HUES6 (cell line): Measurements from ENCODE around the gene SGTA.
"Not testable (repeated sequence)": the region's sequence is repeated elsewhere in the genome, so short reads cannot be mapped to it uniquely, and the experiment has no call there.

Experiments used
- H3K27ac ChIP-seq: 2 replicates; pipeline ENCODE4 v1.7.0; 2013; ENCODE audit warnings: low read depth, mild to moderate bottlenecking, low read length, inconsistent platforms
- H3K27me3 ChIP-seq: 2 replicates; pipeline ENCODE4 v1.6.1; 2013; ENCODE audit warnings: low read length; ENCODE audit not compliant: control insufficient read depth, insufficient read depth
- H3K36me3 ChIP-seq: 2 replicates; pipeline ENCODE4 v1.6.1; 2013; ENCODE audit warnings: low read length; ENCODE audit not compliant: control insufficient read depth, insufficient read depth
- H3K4me1 ChIP-seq: 2 replicates; pipeline ENCODE4 v1.6.1; 2013; ENCODE audit warnings: low read length; ENCODE audit not compliant: control insufficient read depth, insufficient read depth
- H3K4me3 ChIP-seq: 2 replicates; pipeline ENCODE4 v1.5.1; 2013; ENCODE audit warnings: low read depth, low read length
- H3K9ac ChIP-seq: one replicate; pipeline ENCODE4 v1.6.1; 2013; ENCODE audit warnings: mild to moderate bottlenecking, low read length
- H3K9me3 ChIP-seq: 2 replicates; pipeline ENCODE4 v1.6.1; 2013; ENCODE audit warnings: low read depth, low read length; ENCODE audit not compliant: control insufficient read depth, insufficient read depth

SGTA gene

DNA sequence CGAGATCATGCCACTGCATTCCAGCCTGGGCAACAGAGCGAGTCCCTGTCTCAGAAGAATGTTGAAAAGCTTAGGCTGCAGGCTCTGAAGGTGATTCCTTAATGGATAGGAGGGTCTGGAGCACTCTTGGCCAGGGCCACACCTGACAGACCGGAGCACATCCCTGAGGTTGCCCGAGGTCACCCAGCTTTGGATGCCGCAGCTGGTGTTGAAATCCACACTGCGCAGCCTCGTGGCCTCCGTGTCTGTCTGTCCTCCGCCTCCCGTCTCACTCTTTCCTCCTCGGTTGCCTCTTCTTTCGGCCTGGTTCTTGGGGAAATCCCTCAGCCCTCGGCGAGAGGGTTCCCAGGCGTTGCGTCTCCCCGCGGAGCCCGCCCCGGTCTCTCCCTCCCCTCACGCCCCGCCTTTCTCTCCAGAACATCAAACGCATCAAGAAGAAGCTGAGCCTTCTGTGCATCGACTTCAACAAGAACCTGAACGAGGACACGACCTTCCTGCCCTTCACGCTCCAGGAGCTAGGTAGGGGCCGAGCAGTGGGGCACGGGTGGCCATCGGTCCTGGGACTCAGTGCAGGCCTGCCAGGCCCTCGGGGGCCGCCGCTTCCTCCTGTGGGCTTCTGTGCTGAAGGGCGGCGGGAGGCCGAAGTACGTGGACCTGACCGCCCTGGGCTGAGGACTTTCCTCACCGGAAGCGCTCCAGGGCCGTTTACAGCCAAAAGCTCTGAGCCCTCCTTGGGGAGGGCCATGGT, 16.4 kb upstream of the SGTA start:
- no peak overlapping the region for H3K4me3 ChIP-seq
- no peaks in the 10 kb centered on the region for H3K27me3 ChIP-seq
- H3K9ac ChIP-seq: no peak overlapping the region
- H3K9me3 ChIP-seq: no peaks in the 10 kb centered on the region
- H3K27ac ChIP-seq: no peak overlapping the region
- H3K36me3 ChIP-seq: peaks cover 90% of the 10 kb centered on the region
- no peaks in the 10 kb centered on the region for H3K4me1 ChIP-seq

DNA sequence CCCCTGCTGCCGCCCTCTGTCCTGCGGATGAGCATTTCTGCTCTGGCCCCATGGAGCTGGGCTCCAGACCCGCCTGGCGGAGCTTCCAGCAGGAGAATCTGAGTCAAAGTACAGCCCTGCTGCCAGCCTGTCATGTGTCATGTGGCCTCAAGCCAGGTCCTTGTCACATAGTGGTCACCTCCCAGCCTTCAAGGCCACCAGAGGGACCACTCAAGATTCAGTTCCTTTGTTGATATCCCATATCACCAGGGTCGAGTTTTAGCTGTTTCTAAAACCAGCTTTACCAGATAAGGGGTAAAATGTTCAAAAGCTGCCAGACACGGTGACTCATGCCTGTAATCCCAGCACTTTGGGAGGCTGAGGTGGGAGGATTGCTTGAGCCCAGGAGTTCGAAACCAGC, 15.7 kb upstream of the SGTA start:
- Histone ChIP-seq H3K9ac (no peak overlapping the region), H3K9me3 (no peaks in the 10 kb centered on the region), H3K36me3 (peaks cover 91% of the 10 kb centered on the region), H3K4me3 (no peak overlapping the region), H3K27ac (no peak overlapping the region), H3K27me3 (no peaks in the 10 kb centered on the region), H3K4me1 (no peaks in the 10 kb centered on the region)

DNA sequence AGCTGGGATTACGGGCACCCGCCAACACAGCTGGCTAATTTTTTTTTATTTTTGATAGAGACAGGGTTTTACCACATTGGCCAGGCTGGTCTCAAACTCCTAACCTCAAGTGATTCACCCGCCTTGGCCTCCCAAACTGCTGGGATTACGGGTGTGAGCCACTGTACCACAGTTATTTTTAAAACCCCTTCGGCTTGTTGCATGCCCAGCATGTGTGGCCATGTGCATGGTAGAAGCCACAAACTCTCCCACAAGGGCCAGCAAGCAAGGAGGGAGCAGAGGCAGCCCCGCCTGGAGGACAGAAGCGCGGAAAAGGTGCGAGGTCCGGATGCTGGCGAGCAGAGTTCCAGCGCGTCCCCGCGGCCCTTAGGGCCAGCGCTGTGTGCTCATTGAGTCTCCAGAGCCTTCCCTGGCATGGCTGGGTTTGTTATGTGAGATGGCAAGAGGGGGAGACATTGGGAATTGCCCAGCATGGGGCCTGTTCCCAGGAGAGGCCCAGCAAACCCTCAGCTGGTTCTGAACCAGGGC, 15.1 kb upstream of the SGTA start:
- H3K27me3 ChIP-seq: no peaks in the 10 kb centered on the region
- no peaks in the 10 kb centered on the region for H3K4me1 ChIP-seq
- H3K9me3 ChIP-seq: no peaks in the 10 kb centered on the region
- no peak overlapping the region for H3K4me3 ChIP-seq
- no peak overlapping the region for H3K27ac ChIP-seq
- H3K9ac ChIP-seq: no peak overlapping the region
- peaks cover 90% of the 10 kb centered on the region for H3K36me3 ChIP-seq

DNA sequence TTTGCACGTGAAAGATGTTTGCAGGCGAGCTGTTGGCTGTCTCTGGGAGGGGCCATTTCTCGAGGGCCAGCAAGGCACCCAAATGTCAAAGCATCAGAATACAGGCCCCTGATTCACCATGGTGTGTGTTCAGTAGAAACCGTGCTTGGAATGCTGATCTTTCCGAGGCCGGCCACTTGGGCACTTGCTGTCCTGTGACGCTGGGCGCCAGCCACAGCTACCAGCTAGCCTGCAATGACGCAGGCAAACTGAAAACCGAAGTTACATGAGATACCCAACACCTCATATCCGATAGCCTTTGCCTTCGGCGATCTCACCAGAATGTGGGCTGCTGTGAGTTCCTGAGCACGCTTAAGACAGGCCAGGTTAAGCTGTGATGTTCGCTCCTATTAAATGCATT, 14.2 kb upstream of the SGTA start:
- Histone ChIP-seq H3K36me3 (peaks cover 86% of the 10 kb centered on the region), H3K9ac (no peak overlapping the region), H3K4me3 (no peak overlapping the region), H3K9me3 (no peaks in the 10 kb centered on the region), H3K27me3 (no peaks in the 10 kb centered on the region), H3K27ac (no peak overlapping the region), H3K4me1 (no peaks in the 10 kb centered on the region)

DNA sequence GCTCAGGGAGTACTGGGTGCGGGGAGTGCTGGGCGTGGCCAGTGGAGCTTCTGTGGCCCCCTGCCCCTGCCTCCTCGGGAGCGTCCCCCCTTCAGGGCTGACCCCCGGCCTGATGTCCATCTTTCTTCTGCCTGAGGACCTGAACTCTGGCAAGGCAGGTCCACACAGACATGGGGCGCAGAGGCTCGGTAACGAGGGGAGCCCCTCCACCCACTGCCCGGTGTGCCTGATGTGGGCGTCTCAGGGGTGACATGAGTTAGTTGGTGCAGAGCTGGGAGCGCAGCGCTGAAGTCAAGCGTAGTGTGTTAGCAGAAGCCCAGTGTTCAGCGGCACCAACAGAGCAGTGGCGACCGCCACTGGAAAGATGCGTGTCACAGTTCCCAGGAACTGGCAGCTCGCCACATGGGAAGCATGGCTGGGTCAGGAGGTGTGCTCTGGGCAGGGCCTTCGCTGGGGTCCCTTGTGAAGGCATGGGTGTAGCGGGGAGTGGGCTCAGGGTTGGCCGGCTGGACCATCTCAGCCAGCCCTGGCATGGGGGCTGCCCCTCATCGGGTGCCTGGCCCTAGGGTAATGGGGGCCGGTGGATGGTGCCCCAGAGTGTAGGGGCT, 13.7 kb upstream of the SGTA start:
- no peak overlapping the region for H3K9ac ChIP-seq
- peaks cover 87% of the 10 kb centered on the region for H3K36me3 ChIP-seq
- no peak overlapping the region for H3K4me3 ChIP-seq
- H3K27me3 ChIP-seq: no peaks in the 10 kb centered on the region
- no peak overlapping the region for H3K27ac ChIP-seq
- no peaks in the 10 kb centered on the region for H3K9me3 ChIP-seq
- H3K4me1 ChIP-seq: no peaks in the 10 kb centered on the region

DNA sequence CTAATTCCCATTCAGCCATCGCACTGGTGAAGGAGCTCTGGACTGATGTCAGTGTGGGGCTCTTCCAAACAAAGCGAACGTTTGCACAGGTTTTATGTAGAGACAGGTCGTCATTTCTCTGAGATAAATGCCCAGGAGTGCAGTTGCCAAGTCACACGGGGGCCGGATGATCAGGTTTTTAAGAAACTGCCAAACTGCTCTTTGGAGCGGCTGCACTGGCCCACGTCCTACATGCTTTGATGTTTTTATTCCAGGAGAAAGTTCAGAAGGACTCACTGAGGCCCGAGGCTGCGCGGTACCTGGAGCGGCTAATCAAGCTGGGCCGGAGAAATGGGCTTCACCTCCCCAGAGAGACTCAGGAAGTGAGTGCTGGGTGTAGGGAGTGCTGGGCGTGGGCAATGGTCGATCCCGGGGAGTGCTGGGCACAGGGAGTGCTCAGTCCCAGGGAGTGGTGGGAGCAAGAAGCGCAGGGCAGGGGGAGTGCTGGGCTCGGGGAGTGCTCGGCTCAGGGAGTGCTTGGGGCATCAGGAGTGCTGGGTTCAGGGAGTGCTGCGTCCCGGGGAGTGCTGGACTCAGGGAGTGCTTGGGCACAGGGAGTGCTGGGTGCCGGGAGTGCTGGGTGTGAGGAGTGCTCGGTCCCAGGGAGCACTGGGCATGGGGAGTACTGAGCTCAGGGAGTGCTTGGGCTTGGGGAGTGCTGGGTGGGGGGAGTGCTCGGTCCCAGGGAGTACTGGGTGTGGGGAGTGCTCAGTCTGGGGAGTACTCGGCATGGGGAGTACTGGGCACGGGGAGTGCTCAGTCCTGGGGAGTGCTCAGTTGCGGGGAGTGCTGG, 13.0 kb upstream of the SGTA start:
- Histone ChIP-seq H3K9me3 (no peaks in the 10 kb centered on the region), H3K27ac (no peak overlapping the region), H3K9ac (no peak overlapping the region), H3K4me3 (no peak overlapping the region), H3K36me3 (peaks cover 87% of the 10 kb centered on the region), H3K27me3 (no peaks in the 10 kb centered on the region), H3K4me1 (no peaks in the 10 kb centered on the region)

DNA sequence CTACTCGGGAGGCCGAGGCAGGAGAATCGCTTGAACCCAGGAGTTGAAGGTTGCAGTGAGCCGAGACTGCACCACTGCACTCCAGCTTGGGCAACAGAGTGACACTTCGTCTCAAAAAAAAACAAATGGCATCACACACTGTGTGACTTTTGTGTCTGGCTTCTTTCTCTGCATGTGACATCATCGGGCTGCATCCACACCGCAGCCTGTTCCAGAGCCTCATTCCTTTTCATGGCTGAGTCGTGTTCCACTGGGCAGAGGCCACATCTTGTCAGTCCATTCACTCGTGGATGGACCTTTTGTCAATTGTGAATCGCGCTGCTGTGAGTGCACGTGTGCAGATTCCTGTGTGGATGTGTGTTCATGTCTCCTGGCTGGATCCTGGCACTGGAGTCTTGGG, 10.5 kb upstream of the SGTA start:
- no peaks in the 10 kb centered on the region for H3K9me3 ChIP-seq
- H3K36me3 ChIP-seq: peaks cover 79% of the 10 kb centered on the region
- H3K27ac ChIP-seq: no peak overlapping the region
- H3K27me3 ChIP-seq: no peaks in the 10 kb centered on the region
- no peak overlapping the region for H3K4me3 ChIP-seq
- no peaks in the 10 kb centered on the region for H3K4me1 ChIP-seq
- no peak overlapping the region for H3K9ac ChIP-seq

DNA sequence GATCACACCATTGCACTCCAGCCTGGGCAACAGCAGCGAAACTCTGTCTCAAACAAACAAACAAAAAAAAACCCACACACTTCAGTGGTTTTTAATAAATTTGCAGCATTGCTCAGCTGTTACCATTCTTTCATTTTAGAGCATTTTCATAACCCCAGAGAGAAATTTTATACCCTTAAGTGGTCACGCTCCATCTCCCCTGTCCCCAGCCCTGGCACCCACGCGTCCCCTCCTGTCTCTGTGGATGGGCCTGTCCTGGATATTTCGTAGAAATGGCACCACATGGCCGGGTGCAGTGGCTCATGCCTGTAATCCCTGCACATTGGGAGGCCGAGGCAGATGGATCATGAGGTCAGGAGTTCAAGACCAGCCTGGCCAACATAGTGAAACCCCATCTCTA, 10.1 kb upstream of the SGTA start:
- H3K4me3 ChIP-seq: no peak overlapping the region

DNA sequence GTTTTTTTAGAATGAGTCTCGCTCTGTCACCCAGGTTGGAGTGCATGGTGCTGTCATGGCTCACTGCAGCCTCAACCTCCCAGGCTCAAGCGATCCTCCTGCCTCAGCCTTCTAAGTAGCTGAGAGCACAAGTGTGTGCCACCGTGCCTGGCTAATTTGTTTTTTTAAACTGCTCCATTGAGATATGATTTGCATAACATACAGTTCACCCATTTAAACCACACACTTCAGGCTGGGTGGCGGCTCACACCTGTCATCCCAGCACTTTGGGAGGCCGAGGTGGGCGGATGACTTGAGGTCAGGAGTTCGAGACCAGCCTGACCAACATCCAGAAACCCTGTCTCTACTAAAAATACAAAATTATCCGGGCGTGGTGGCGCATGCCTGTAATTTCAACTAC, 9.6 kb upstream of the SGTA start:
- not testable (repeated sequence) for H3K27me3 ChIP-seq, H3K9me3 ChIP-seq, H3K9ac ChIP-seq, H3K4me3 ChIP-seq, H3K4me1 ChIP-seq, H3K27ac ChIP-seq
- H3K36me3 ChIP-seq: peaks cover 79% of the 10 kb centered on the region

More for the DNA sequence above, 10.1 kb upstream of the SGTA start:
- no peaks in the 10 kb centered on the region for H3K27me3 ChIP-seq
- H3K9me3 ChIP-seq: no peaks in the 10 kb centered on the region
- H3K27ac ChIP-seq: no peak overlapping the region
- no peaks in the 10 kb centered on the region for H3K4me1 ChIP-seq
- H3K36me3 ChIP-seq: peaks cover 78% of the 10 kb centered on the region
- H3K9ac ChIP-seq: no peak overlapping the region

DNA sequence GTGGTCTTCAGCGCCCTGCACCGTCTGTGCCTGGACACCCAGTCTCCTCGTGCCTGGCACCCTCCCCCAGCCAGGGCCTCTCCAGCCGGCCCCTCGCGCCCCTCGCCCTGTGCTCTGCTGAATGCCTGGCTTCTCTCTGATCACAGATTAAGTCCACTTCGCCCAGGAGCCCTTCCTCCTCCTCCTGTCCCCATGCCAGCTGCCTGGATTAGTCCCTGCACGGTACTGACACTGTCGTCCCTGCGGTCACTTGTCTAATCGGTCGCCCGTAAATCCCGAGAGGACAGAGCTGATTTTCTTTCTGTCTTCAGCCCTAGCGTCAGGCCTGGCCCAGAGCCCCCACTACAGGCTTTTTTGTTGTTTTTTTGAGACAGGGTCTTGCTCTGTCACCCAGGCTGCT, 8.8 kb upstream of the SGTA start:
- Histone ChIP-seq H3K9ac (no peak overlapping the region), H3K27ac (no peak overlapping the region), H3K27me3 (no peaks in the 10 kb centered on the region), H3K36me3 (peaks cover 72% of the 10 kb centered on the region), H3K4me1 (0 out of 2 replicates have a peak, but pooled peaks cover 3% of the 10 kb centered on the region), H3K4me3 (no peak overlapping the region), H3K9me3 (no peaks in the 10 kb centered on the region)

DNA sequence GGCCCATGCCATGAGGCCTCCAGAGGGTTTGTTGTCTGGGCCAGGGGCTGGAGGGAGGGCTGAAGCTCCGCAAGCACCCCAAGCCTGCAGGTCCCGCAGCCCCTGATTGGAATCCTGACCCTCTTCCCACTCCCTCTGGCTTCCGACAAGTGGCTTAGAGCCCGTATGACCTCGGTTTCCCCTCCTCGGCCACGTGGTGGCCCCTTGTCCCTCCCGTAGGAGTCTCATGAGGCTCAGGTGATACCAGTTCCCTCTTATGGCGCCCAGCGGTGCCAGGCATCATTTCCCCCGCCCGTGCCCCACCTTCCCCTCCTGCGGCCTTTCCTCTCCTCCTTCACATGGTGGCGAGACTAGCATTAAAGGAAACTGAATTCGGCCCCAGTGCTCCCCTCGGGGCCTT, 8.4 kb upstream of the SGTA start:
- Histone ChIP-seq H3K4me3 (no peak overlapping the region), H3K27ac (no peak overlapping the region), H3K4me1 (0 out of 2 replicates have a peak, but pooled peaks cover 4% of the 10 kb centered on the region), H3K27me3 (no peaks in the 10 kb centered on the region), H3K36me3 (peaks cover 67% of the 10 kb centered on the region), H3K9me3 (no peaks in the 10 kb centered on the region), H3K9ac (no peak overlapping the region)
